HepG2 (cell line): ENCODE results near the gene EPHA2. TPM values are rescaled to one million over a fixed set of nuclear protein-coding genes. Genes with fewer than 3 reads are reported as not detected.

Source experiments
- HNF4G ChIP-seq, 2 experiments: sonication (generic) in 1 of 2; formaldehyde crosslinking in 1 of 2; IDR thresholded peaks; 2 replicates each; pipeline versions ENCODE4 v1.4.0 to v1.6.1; 2011 to 2020; ENCODE audit warnings: borderline replicate concordance in 2 of 2, low read depth in 2 of 2, mild to moderate bottlenecking in 2 of 2, low read length in 1 of 2, missing genetic modification reagents in 1 of 2, moderate library complexity in 1 of 2
- JUNB ChIP-seq: sonication (generic); formaldehyde crosslinking; IDR thresholded peaks from 2 replicates; pipeline ENCODE4 v1.8.0; 2022; ENCODE audit warnings: missing genetic modification reagents, mild to moderate bottlenecking, borderline replicate concordance
- KDM6A ChIP-seq: IDR thresholded peaks from 2 replicates; pipeline ENCODE4 v1.6.1; 2016; ENCODE audit warnings: low read depth
- MEIS1 ChIP-seq: sonication (generic); formaldehyde crosslinking; IDR thresholded peaks from 2 replicates; pipeline ENCODE4 v1.9.0; 2021; ENCODE audit warnings: mild to moderate bottlenecking, missing genetic modification reagents, moderate library complexity, borderline replicate concordance
- MXD1 ChIP-seq: sonication (generic); formaldehyde crosslinking; IDR thresholded peaks from 2 replicates; pipeline ENCODE4 v1.4.0; 2020; ENCODE audit warnings: mild to moderate bottlenecking, missing genetic modification reagents
- RORA ChIP-seq: sonication (generic); formaldehyde crosslinking; IDR thresholded peaks from 2 replicates; pipeline ENCODE4 v1.5.0; 2020; ENCODE audit warnings: mild to moderate bottlenecking, missing genetic modification reagents, moderate library complexity
- TAF15 ChIP-seq: fragments of 200-400 bp; formaldehyde crosslinking; IDR thresholded peaks from one replicate; pipeline ENCODE4 v1.6.1; 2018; ENCODE audit warnings: mild to moderate bottlenecking, low read depth, low read length; ENCODE audit not compliant: poor library complexity, severe bottlenecking
- ZBTB44 ChIP-seq: sonication (generic); formaldehyde crosslinking; IDR thresholded peaks from 2 replicates; pipeline ENCODE4 v1.4.0; 2020; ENCODE audit warnings: missing genetic modification reagents
- ZNF337 ChIP-seq: sonication (generic); formaldehyde crosslinking; IDR thresholded peaks from 2 replicates; pipeline ENCODE4 v1.5.1; 2020; ENCODE audit warnings: missing genetic modification reagents, low read depth, mild to moderate bottlenecking, borderline replicate concordance
- ZNF33A ChIP-seq: sonication (generic); formaldehyde crosslinking; IDR thresholded peaks from 2 replicates; pipeline ENCODE4 v1.5.1; 2020; ENCODE audit warnings: missing genetic modification reagents, mild to moderate bottlenecking, moderate library complexity, borderline replicate concordance
- ZNF432 ChIP-seq: sonication (generic); formaldehyde crosslinking; IDR thresholded peaks from 2 replicates; pipeline ENCODE4 v1.5.0; 2020; ENCODE audit warnings: missing genetic modification reagents, mild to moderate bottlenecking, borderline replicate concordance
- ZNF501 ChIP-seq: sonication (generic); formaldehyde crosslinking; IDR thresholded peaks from 2 replicates; pipeline ENCODE4 v1.5.1; 2020; ENCODE audit warnings: mild to moderate bottlenecking, moderate library complexity, missing genetic modification reagents
- ZNF558 ChIP-seq: sonication (generic); formaldehyde crosslinking; IDR thresholded peaks from 2 replicates; pipeline ENCODE4 v1.9.0; 2022; ENCODE audit warnings: mild to moderate bottlenecking, missing genetic modification reagents, borderline replicate concordance
- ZNF569 ChIP-seq: sonication (generic); formaldehyde crosslinking; IDR thresholded peaks from 2 replicates; pipeline ENCODE4 v1.5.0; 2020; ENCODE audit warnings: mild to moderate bottlenecking, missing genetic modification reagents, moderate library complexity, borderline replicate concordance
- ZNF737 ChIP-seq: sonication (generic); formaldehyde crosslinking; IDR thresholded peaks from 2 replicates; pipeline ENCODE4 v1.5.0; 2020; ENCODE audit warnings: missing genetic modification reagents, mild to moderate bottlenecking, borderline replicate concordance
- ZNF775 ChIP-seq: sonication (generic); formaldehyde crosslinking; IDR thresholded peaks from 2 replicates; pipeline ENCODE4 v1.4.0; 2020; ENCODE audit warnings: missing genetic modification reagents, mild to moderate bottlenecking, moderate library complexity, borderline replicate concordance
- polyA plus RNA-seq, 8 experiments: library from polyadenylated mRNA; depleted of rRNA in 3 of 8; stranded (reverse) in 7 of 8; unstranded in 1 of 8; fragments of >200 nt; fragmentation: Illumina TruSeq in 4 of 8; extraction: Trizol in 4 of 8; gene quantifications; 2 replicates each; pipeline versions ENCODE4 v1.2.1 to v1.2.3, GENCODE V29; 2011 to 2016; ENCODE audit warnings: low read depth in 4 of 8, missing spikeins in 1 of 8, mixed read lengths in 1 of 8; ENCODE audit not compliant: insufficient read depth in 1 of 8
- total RNA-seq, 5 experiments: library from RNA; depleted of rRNA; stranded (reverse); fragments of >200 nt; fragmentation: Illumina TruSeq; extraction: Trizol; gene quantifications; 2 replicates each; pipeline ENCODE4 v1.2.3, GENCODE V29; 2016; ENCODE audit warnings: low read depth in 1 of 5
- TF ChIP-seq, protein P1 (sequence below): sonication (generic); formaldehyde crosslinking; IDR thresholded peaks from 2 replicates; pipeline ENCODE4 v1.5.1; 2020; ENCODE audit warnings: missing genetic modification reagents, mild to moderate bottlenecking, borderline replicate concordance
- TF ChIP-seq, protein P2 (sequence below): sonication (generic); formaldehyde crosslinking; IDR thresholded peaks from 2 replicates; pipeline ENCODE4 v1.5.0; 2020; ENCODE audit warnings: mild to moderate bottlenecking, low read depth, missing genetic modification reagents, borderline replicate concordance
- TF ChIP-seq, protein P3 (sequence below): fragments of 450-650 bp; IDR thresholded peaks from 2 replicates; pipeline ENCODE4 v1.6.1; 2017

Gene EPHA2
- total and polyA plus RNA-seq, 2 of the 13 experiments (the other 11 are each of a cell fraction or from before 2014, with no cell fraction given) = 33.6 to 53.6 TPM

- TF ChIP-seq HNF4G (IDR thresholded peaks at IDR 0.05; ENCODE audit: borderline replicate concordance, low read depth, low read length) = peak; percentile 66
- peak; percentile 52; the same call in 1 of the 2 replicates for TF ChIP-seq HNF4G (CRISPR knock-in tag; IDR thresholded peaks at IDR 0.05; ENCODE audit: borderline replicate concordance, low read depth)
- TF ChIP-seq MEIS1 (CRISPR knock-in tag) = peak; percentile 80
- peak; percentile 90 for TF ChIP-seq ZNF501 (CRISPR knock-in tag)
- no peak for TF ChIP-seq TAF15
- peak; percentile 83 for TF ChIP-seq KDM6A (CRISPR knock-in tag)
- TF ChIP-seq ZNF569 (CRISPR knock-in tag) = no peak
- TF ChIP-seq, protein P1, sequence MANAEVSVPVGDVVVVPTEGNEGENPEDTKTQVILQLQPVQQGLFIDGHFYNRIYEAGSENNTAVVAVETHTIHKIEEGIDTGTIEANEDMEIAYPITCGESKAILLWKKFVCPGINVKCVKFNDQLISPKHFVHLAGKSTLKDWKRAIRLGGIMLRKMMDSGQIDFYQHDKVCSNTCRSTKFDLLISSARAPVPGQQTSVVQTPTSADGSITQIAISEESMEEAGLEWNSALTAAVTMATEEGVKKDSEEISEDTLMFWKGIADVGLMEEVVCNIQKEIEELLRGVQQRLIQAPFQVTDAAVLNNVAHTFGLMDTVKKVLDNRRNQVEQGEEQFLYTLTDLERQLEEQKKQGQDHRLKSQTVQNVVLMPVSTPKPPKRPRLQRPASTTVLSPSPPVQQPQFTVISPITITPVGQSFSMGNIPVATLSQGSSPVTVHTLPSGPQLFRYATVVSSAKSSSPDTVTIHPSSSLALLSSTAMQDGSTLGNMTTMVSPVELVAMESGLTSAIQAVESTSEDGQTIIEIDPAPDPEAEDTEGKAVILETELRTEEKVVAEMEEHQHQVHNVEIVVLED (CRISPR knock-in tag) = peak; percentile 49; the same call in 1 of the 2 replicates
- TF ChIP-seq ZNF558 (CRISPR knock-in tag) = no peak
- TF ChIP-seq ZBTB44 (CRISPR knock-in tag) = no peak
- peak; percentile 77; the same call in 1 of the 2 replicates for TF ChIP-seq ZNF775 (CRISPR knock-in tag)
- no peak for TF ChIP-seq ZNF432 (CRISPR knock-in tag)
- TF ChIP-seq, protein P2, sequence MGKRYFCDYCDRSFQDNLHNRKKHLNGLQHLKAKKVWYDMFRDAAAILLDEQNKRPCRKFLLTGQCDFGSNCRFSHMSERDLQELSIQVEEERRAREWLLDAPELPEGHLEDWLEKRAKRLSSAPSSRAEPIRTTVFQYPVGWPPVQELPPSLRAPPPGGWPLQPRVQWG (CRISPR knock-in tag) = no peak
- peak; percentile 74; the same call in 1 of the 2 replicates for TF ChIP-seq RORA (CRISPR knock-in tag)
- no peak for TF ChIP-seq ZNF337 (CRISPR knock-in tag)
- no peak for TF ChIP-seq ZNF737 (CRISPR knock-in tag)
- TF ChIP-seq JUNB = no peak; the same call in 1 of the 2 replicates
- TF ChIP-seq ZNF33A = no peak
- TF ChIP-seq, protein P3, sequence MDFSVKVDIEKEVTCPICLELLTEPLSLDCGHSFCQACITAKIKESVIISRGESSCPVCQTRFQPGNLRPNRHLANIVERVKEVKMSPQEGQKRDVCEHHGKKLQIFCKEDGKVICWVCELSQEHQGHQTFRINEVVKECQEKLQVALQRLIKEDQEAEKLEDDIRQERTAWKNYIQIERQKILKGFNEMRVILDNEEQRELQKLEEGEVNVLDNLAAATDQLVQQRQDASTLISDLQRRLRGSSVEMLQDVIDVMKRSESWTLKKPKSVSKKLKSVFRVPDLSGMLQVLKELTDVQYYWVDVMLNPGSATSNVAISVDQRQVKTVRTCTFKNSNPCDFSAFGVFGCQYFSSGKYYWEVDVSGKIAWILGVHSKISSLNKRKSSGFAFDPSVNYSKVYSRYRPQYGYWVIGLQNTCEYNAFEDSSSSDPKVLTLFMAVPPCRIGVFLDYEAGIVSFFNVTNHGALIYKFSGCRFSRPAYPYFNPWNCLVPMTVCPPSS = no peak
- TF ChIP-seq MXD1 (CRISPR knock-in tag) = no peak
- TF ChIP-seq, all 625 proteins: peak for 228
Measured at GRCh38 chr1:16178596-16179497, 23.0 kb upstream of the EPHA2 start (continued).
